ENCODE results near the gene ENG.

The ENG gene

GRCh38 chr9:127814619-127815511 is 39.6 kb downstream of the ENG start:
- DNase-seq (ENCODE audit: low read depth, low spot score): no peak

GRCh38 chr9:127813686-127814226 is 40.7 kb downstream of the ENG start:
- no peak for DNase-seq (ENCODE audit: low read depth, low spot score)

- no peak for DNase-seq (ENCODE audit: low read depth, low spot score)
Measured at GRCh38 chr9:127812936-127813675, 41.4 kb downstream of the ENG start.

- no peak for DNase-seq (ENCODE audit: low read depth, low spot score)
Measured at GRCh38 chr9:127812011-127812410, 42.4 kb downstream of the ENG start.

- DNase-seq (ENCODE audit: low read depth, low spot score): no peak
Measured at GRCh38 chr9:127810378-127811187, 43.9 kb downstream of the ENG start.

GRCh38 chr9:127809540-127810377 is 44.7 kb downstream of the ENG start:
- DNase-seq (ENCODE audit: low read depth, low spot score): no peak

GRCh38 chr9:127809002-127809539 is 45.4 kb downstream of the ENG start:
- no peak for DNase-seq (ENCODE audit: low read depth, low spot score)

GRCh38 chr9:127808347-127809001 is 46.0 kb downstream of the ENG start:
- no peak for DNase-seq (ENCODE audit: low read depth, low spot score)

- DNase-seq (ENCODE audit: low read depth, low spot score): no peak
Measured at GRCh38 chr9:127806871-127807270, 47.6 kb downstream of the ENG start.

- DNase-seq (ENCODE audit: low read depth, low spot score): no peak
Measured at GRCh38 chr9:127805620-127806019, 48.8 kb downstream of the ENG start.

GRCh38 chr9:127803507-127804352 is 50.7 kb downstream of the ENG start:
- DNase-seq (ENCODE audit: low read depth, low spot score): no peak

GRCh38 chr9:127802576-127803443 is 51.6 kb downstream of the ENG start, which contains the start of gene FPGS:
Gene FPGS (plus strand): TSS chr9:127802882. CDS start chr9:127802925, 43 bp downstream.
- peak; percentile 60 for DNase-seq (ENCODE audit: low read depth, low spot score)

GRCh38 chr9:127801955-127802575 is 52.4 kb downstream of the ENG start:
- DNase-seq (ENCODE audit: low read depth, low spot score): no peak

- DNase-seq (ENCODE audit: low read depth, low spot score): no peak
Measured at GRCh38 chr9:127796852-127797370, 57.5 kb downstream of the ENG start.

GRCh38 chr9:127796225-127796813 is 58.1 kb downstream of the ENG start:
- DNase-seq (ENCODE audit: low read depth, low spot score): no peak

- no peak for DNase-seq (ENCODE audit: low read depth, low spot score)
Measured at GRCh38 chr9:127794001-127794791, 60.3 kb downstream of the ENG start.
